ENCODE data around the gene PVALEF. TPM values are rescaled to one million over a fixed set of nuclear protein-coding genes. Genes with fewer than 3 reads are reported as not detected.
A peak's percentile ranks its signal among the peaks of the same experiment; 100 is the strongest.

PVALEF gene
- total RNA-seq, 1 experiment from 2014 or later, result not detected

DNA sequence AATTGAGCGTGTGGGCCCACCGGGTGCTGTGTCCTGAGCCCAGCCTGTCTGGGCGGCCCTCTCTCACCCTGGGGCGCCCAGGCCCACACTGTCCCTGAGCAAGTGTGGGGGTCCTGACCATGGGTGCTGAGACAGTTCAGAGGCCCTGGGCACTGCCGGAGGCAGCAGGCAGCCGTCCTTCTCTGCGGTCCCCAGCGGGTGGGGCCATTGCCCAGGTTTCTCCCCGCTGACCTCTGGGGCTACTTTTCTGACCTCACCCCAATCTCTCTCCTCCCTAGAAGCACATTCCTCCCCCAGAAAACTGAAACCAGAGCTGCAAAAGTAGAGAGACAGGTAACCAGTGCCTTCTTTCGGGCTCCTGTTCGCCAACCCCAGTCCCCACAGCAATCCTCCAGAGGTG is 36.0 kb upstream of the PVALEF start:
- Histone ChIP-seq H4K20me1 (ENCODE audit: control insufficient read depth, insufficient read depth, insufficient read length) (no peaks in the 10 kb centered on the region), H2AFZ (ENCODE audit: low read length) (no peak overlapping the region), H3K56ac (ENCODE audit: insufficient read length, low read depth, low read length) (no peak overlapping the region), H4K5ac (ENCODE audit: insufficient read length, low read depth, low read length) (no peak overlapping the region), H2AK5ac (ENCODE audit: insufficient read length, low read length) (no peak overlapping the region), H3T11ph (ENCODE audit: low read length) (no peak overlapping the region), H2BK5ac (ENCODE audit: insufficient read length, low read length) (no peak overlapping the region), H3K79me1 (ENCODE audit: insufficient read depth, low read depth, low read length, poor library complexity, severe bottlenecking) (no peaks in the 10 kb centered on the region), H3K23ac (ENCODE audit: insufficient read length, low read depth, low read length) (no peak overlapping the region), H2BK15ac (ENCODE audit: low read depth, low read length) (no peak overlapping the region), H3K79me2 (ENCODE audit: insufficient read depth, low read length) (no peaks in the 10 kb centered on the region), H3K23me2 (ENCODE audit: insufficient read length, low read depth, low read length, poor library complexity, severe bottlenecking) (no peaks in the 10 kb centered on the region), H3K18ac (ENCODE audit: insufficient read length, low read depth, low read length) (no peak overlapping the region), H4K91ac (ENCODE audit: insufficient read length, low read depth, low read length) (no peak overlapping the region), H2BK20ac (ENCODE audit: low read depth, low read length, poor library complexity, severe bottlenecking) (no peak overlapping the region), H3K4ac (ENCODE audit: low read depth, low read length) (no peak overlapping the region), H3K9ac (ENCODE audit: extremely low read depth, insufficient read length, low read length) (no peak overlapping the region), H2BK120ac (ENCODE audit: low read depth, low read length, poor library complexity, severe bottlenecking) (no peak overlapping the region), H4K8ac (replicated peaks; ENCODE audit: insufficient read length, low read depth, low read length) (no peak overlapping the region), H3K4me1 (ENCODE audit: insufficient read depth, low read length) (no peaks in the 10 kb centered on the region), H3K9me3 (ENCODE audit: control insufficient read depth, low read depth, low read length) (no peaks in the 10 kb centered on the region), H2BK12ac (ENCODE audit: insufficient read length, low read depth, low read length) (no peak overlapping the region), H3K27me3 (ENCODE audit: insufficient read depth, low read length) (no peaks in the 10 kb centered on the region), H3K14ac (ENCODE audit: insufficient read depth, low read length) (no peak overlapping the region), H3K27ac (ENCODE audit: insufficient read length, low read depth, low read length) (no peak overlapping the region), H3K4me2 (ENCODE audit: insufficient read depth, insufficient read length, low read length) (no peak overlapping the region)
- no peaks in the 10 kb centered on the region for H3K36me3 Mint-ChIP-seq (ENCODE audit: insufficient read depth in 1 of 3, low read depth in 3 of 3)
- no peak overlapping the region for H3K4me3 Mint-ChIP-seq
- no CpG with 5 or more reads among the region's 11 CpGs for WGBS (ENCODE audit: extremely low coverage, insufficient read length, low lambda C conversion rate)
- H3K9me3 Mint-ChIP-seq, result no peaks in the 10 kb centered on the region
- H3K27me3 Mint-ChIP-seq (ENCODE audit: low read depth), result no peaks in the 10 kb centered on the region
- TF ChIP-seq, protein P1, sequence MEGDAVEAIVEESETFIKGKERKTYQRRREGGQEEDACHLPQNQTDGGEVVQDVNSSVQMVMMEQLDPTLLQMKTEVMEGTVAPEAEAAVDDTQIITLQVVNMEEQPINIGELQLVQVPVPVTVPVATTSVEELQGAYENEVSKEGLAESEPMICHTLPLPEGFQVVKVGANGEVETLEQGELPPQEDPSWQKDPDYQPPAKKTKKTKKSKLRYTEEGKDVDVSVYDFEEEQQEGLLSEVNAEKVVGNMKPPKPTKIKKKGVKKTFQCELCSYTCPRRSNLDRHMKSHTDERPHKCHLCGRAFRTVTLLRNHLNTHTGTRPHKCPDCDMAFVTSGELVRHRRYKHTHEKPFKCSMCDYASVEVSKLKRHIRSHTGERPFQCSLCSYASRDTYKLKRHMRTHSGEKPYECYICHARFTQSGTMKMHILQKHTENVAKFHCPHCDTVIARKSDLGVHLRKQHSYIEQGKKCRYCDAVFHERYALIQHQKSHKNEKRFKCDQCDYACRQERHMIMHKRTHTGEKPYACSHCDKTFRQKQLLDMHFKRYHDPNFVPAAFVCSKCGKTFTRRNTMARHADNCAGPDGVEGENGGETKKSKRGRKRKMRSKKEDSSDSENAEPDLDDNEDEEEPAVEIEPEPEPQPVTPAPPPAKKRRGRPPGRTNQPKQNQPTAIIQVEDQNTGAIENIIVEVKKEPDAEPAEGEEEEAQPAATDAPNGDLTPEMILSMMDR (conservative IDR thresholded peaks at IDR 0.05), result peak; percentile 56
- no peak for DNase-seq
- H3K27ac Mint-ChIP-seq, result peak overlapping the region in 1 of 3 experiments; percentile 60; a peak in 1 of 7 replicates
- peaks cover 0 to 13% of the 10 kb centered on the region in 2 experiments; a peak in 2 of 4 replicates for H3K4me1 Mint-ChIP-seq

Measured in H9 (cell line).